Measurements from ENCODE around the gene CIBAR2.
"Not testable (repeated sequence)": the region's sequence is repeated elsewhere in the genome, so short reads cannot be mapped to it uniquely, and the experiment has no call there.

Gene CIBAR2

GRCh38 chr16:85056211-85056748 lies 56.0 kb downstream of the CIBAR2 start:
- peak in 1 of 2 experiments; percentile 32 for DNase-seq

DNA sequence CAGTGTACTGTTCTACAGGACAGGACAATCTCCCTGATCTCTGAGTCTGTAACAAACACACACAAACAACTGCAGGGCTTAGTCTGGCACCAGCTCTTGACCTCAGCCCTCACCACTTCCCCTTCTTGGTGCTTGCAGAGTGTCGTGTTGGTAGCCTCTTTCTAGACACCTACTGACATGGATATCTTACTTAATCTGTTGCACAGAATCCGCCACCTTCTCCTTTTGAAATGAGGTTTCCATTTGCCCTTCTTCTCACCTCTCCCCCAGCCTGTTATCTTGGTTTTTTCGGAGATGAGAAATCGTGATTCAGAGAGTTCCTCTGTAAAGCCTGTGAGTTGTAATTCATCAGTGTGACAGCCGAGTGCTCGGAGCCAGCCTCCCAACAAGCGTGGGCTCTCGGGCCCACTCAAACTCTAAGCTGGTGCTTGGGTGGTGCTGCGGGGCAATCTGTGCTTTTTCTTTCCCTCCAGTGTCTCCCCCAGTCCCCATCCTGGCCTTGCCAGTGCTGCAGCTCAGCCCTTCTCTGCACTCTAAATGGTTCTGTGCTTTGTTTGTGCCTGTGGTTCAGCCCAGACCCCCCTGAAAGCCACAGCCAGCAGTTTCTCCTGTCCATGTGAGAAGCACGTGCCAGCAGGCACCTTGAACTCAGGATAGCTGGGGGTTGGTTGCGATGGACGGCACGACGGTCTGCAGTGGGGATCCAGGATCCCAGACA lies 56.6 kb downstream of the CIBAR2 start:
- peak; percentile 75 to 78 for DNase-seq

DNA sequence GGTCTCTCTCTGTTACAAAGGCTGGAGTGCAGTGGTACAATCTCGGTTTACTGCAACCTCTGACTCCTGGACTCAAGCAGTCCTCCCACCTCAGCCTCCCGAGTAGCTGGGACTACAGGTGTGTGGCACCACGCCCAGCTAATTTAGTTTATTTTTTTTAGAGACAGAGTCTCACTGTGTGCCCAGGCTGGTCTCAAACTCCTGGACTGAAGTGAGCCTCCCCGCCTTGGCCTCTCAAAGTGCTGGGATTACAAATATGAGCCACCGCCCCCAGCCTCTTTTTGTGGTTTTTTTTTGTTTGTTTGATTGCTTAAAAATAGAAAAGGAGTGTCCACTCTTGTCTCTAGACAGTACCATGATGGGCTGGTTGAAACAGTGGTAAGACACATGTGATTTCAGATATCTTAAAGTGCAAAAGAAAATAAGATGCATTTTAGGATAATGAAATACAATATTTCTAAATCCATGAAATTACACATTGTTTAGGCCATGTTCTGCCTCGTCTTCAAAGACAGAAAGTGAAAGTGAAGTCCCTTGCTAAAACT lies 57.3 kb downstream of the CIBAR2 start:
- no peak for DNase-seq

DNA sequence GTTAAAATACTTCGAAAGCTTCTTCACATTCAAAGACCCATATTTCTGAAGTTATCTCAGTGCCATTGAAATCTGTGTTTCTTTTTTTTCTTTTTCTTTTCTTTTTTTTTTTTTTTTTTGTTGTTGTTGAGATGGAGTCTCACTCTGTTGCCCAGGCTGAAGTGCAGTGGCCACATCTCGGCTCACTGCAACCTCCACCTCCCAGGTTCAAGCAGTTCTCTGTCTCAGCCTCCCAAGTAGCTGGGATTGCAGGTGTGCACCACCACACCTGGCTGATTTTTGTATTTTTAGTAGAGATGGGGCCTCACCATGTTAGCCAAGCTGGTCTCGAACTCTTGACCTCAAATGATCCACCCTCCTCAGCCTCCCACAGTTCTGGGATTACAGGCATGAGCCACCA lies 58.0 kb downstream of the CIBAR2 start:
- not testable (repeated sequence) for DNase-seq

DNA sequence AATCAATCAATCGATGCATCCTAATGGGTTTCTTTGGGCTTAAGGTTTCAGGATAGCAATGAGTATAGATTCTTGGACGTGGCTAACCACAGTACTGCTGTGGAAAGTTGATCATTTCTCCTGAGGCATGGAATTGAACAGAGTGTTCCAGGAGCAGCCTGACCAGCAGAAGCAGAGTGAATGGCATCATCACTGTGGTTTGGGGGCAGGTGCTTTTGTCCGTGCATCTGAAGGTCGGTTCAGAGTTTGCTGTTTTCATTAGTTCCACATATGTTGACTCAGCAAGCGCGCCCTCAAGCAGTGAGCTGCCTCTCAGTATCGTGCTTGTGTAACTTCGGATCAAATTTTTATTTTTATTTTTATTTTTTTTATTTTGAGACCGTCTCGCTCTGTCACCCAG lies 59.7 kb downstream of the CIBAR2 start:
- DNase-seq, result no peak

DNA sequence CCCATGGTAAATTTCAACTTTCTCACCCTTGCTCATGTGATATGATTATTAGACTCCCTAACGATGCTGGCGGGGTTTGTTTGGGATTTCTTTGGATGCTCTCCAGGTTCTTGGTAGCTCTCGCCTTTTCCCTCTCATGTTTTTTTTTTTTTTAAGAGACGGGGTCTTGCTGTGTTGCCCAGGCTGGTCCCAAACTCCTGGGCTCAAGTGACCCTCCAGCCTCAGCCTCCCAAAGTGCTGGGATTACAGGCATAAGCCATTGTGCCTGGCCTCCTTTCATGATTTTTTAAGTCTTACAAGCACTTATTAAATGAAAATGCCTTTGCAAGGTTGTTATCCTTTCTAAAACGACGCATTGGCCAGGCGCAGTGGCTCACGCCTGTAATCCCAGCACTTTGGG lies 60.6 kb downstream of the CIBAR2 start:
- no peak for DNase-seq

DNA sequence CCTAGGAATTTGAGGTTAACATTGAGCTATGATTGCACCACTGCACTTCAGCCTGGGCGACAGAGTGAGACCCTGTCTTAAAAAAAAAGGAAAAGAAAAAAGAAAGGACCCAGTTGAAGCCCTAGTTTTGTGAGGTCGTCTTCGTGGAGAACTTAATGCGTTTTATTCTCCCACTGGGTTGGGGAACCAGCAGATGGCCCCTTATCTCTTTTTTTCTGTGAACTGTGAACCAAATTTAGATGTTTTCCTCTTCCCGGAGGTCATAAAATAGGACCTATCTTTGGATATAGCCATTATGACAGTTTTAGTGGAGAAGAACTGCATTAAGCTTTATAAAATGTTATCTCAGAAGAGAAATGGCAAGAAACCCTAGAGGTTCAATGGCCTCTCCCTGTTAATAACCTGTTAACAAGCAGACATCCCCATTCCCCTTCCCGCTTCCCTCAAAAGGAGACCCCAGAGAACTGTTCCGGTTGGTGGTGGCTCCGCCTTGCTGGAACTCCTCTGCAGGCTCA lies 61.1 kb downstream of the CIBAR2 start:
- DNase-seq, result no peak

GRCh38 chr16:85049706-85050305 lies 62.5 kb downstream of the CIBAR2 start:
- no peak for DNase-seq

GRCh38 chr16:85048921-85049562 lies 63.2 kb downstream of the CIBAR2 start:
- no peak for DNase-seq

Data from activated T-cell treated with anti-CD3 and anti-CD28 coated beads, Interleukin-2, amount 50 U/mL, for 48 hours (primary cell).